ENCODE measurements around the gene SLIT3.

GRCh38 chr5:169301986-169302385 lies 1.0 kb upstream of the SLIT3 start:
- TF ChIP-seq CTCF (IDR thresholded peaks at IDR 0.05; ENCODE audit: insufficient read depth, low read length) (no peak), REST (IDR thresholded peaks at IDR 0.05; ENCODE audit: insufficient replicate concordance, low read depth) (no peak)
